Measurements from ENCODE around the gene FBXO31.

Gene FBXO31

GRCh38 chr16:87383505-87384161 lies at the start of gene FBXO31:
Gene FBXO31 (minus strand): TSS chr16:87383776. CDS start chr16:87383744, 32 bp downstream.
- DNase-seq (ENCODE audit: low read depth in 2 of 2): peak; percentile 85 to 91

DNA sequence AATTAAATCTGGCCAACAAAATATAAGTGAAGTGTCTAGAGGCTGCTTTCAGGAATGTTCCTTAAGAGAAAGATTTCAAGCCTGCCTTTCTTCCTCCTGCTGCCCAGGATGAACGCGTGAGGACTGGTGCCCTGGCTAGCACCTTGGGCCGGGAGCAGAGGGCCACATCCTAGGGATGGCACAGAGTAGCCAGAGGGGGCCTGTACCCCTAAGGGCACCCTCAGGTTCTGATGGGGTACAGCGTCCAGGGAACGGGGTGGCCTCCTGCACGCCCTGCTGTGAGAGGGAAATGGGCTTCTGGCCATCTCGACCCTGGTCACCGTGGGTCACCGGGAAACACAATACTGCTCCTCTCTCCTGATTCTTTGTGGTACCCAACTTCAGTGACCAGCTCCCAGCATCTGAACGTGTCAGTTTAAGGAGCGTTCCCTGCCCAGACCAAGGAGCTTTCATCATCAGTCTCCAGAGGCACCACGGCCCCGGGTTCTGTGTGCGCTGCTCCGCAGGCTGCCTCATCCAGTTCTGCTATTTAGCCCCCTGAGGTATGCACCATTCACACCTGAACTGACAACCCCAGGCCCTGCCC lies 48.8 kb upstream of the FBXO31 start:
- no peak for DNase-seq (ENCODE audit: low read depth in 2 of 2)

DNA sequence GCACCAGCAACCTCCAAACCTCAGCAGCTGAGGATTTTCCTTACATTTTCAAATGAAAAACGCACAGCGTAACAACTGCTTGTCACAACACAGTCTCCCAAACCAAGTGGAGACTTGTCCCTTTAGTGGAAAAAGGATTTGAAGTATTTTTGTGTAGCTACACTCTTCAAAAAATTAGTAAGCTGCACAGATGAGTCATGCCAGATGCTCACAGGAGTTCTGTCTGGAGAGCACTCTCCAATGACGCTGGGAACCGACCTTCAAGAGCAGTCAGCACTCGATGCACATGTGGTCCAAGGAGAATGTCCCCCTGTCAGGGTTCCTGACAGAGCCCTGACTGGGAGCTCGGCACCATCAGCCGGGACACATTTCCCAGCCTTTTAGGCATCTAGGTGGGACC lies 48.4 kb upstream of the FBXO31 start:
- no peak for DNase-seq (ENCODE audit: low read depth in 2 of 2)

DNA sequence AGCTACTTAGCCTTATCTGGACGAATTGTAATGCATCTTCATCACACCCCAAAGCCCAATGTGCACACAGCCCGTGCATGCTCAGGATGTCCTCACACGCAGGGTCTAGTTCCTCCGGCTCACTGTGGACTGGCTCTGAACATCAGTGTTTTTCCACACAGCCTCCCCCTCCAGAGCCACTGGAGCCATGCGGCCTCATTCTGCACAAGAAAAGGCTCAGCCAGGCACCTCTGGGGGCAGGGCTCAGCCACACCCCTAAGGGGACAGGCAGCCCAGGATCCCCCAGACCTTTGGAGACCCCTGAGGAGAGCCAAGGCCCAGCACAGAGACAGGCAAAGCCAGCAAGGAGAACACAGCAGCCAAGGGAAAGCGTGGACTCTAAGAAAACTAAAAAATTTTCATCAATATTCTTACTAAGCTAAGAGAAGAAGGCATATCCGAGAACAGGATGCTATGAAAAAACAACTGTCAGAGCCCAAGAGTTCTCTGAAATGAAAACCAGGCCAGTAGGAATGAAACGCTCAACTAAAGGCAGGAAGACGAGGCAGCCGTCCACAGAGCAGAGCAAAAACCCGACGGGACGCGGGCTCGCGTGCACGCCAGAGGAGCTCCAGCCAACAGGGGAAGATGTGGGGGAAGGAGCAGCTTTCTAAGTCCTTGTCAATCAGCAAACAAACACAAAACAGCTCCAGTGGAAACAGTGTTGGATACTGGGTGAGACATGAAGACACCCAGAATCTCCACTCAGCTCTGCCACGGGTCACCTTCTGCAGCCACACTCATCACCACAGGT lies 43.0 kb upstream of the FBXO31 start:
- no peak for DNase-seq (ENCODE audit: low read depth in 2 of 2)

- no peak for DNase-seq (ENCODE audit: low read depth in 2 of 2)
Observed at GRCh38 chr16:87425941-87426340, 42.4 kb upstream of the FBXO31 start.

DNA sequence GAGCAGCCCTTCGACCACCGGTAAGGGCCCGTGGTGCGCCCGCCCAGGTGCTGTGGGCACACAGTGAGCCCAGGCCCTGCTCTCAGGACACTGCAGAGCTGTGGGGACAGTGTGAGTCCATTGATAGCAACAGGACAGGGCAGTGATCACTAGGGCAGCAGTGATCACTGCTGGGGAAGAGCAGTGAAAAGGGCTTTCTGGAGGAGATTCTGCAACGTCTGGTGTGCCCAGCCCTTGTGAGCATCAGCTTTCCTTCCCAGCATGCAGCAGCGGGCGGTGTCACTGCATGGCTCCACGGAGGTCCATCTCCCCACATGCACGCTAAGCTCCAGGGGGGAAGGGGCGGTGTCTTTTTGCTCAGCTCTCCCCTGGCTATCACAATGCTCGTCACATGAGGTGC lies 40.7 kb upstream of the FBXO31 start:
- DNase-seq (ENCODE audit: low read depth in 2 of 2): no peak

DNA sequence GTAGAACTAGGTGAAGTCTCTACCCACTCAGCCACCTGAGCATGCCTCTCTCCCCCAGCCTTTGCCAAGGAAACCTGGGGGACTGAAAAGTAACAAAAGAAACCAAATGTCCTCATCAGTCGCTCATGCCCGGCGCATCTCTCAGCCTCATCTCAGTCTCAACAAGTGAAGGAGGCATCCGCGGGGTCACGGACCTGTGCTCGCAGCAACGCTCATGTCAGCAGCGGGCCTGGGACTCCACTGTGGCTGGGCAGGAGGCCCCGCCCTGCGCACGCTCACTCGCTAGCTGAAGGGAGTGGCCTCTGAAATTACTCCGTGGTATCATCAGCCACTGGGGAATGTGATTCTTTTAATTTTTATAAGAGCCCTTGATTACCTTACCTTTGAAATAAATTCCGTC lies 39.9 kb upstream of the FBXO31 start:
- no peak for DNase-seq (ENCODE audit: low read depth in 2 of 2)

GRCh38 chr16:87422106-87422505 lies 38.5 kb upstream of the FBXO31 start:
- DNase-seq (ENCODE audit: low read depth in 2 of 2): no peak

- no peak for DNase-seq (ENCODE audit: low read depth in 2 of 2)
Observed at GRCh38 chr16:87421003-87421912, 37.7 kb upstream of the FBXO31 start.

GRCh38 chr16:87420026-87421002 lies 36.7 kb upstream of the FBXO31 start:
- no peak for DNase-seq (ENCODE audit: low read depth in 2 of 2)

GRCh38 chr16:87418644-87419043 lies 35.1 kb upstream of the FBXO31 start:
- DNase-seq (ENCODE audit: low read depth in 2 of 2): no peak

- DNase-seq (ENCODE audit: low read depth in 2 of 2): no peak
Observed at GRCh38 chr16:87418216-87418615, 34.6 kb upstream of the FBXO31 start.

DNA sequence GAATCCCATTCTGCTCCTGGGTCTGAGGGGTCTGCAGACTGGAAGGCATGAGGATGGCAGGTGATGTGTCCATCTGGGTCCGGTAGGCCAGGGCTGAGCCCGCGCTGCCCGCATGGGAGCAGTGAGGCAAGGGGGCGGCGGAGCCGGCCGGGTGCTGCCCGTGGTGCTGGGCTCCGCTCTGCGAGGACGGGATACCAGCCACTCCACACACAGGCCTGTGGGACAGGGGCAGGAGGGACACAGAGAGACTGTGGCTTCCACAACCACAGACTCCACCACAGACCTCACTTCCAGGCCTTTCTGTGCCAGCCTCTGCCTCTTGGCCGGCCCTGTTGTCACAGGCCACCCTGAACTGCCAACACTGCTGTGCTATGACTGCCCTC lies 33.9 kb upstream of the FBXO31 start:
- no peak for DNase-seq (ENCODE audit: low read depth in 2 of 2)

DNA sequence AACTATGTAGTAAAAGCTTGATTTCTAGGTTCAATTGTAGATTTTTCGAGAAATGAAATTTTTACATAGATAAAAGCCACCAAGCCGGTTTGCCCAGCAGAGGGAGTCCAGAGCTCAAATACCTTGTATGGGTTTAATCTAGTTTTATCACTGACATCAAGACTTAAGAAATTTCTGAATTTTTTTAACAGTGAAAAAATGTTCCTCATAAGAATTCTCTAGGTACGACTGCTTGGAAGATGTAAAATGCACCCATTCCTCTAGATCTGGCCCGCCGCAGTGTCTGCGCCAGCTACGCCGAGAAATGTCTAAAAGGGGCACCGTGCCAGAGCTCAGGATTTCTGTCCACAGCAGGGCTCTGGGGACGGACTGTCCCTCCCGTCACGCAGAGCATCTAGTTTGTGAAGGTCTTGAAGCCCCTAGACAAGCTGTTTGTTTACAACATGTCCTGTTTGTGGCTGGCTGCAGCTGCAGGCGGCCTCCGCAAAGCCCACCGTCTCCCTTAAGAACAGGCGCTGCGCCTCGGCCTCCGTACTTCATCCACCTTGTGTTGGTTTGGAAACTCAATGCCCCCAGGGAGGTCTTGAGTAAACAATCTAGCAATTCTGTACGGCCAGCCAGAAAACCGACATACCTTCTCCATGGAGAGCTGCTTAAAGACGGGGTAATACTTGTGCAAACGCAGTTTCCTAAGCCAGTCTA lies 33.4 kb upstream of the FBXO31 start:
- DNase-seq (ENCODE audit: low read depth in 2 of 2): peak in 1 of 2 donors; percentile 8

GRCh38 chr16:87415441-87415840 lies 31.9 kb upstream of the FBXO31 start:
- no peak for DNase-seq (ENCODE audit: low read depth in 2 of 2)

GRCh38 chr16:87414251-87414680 lies 30.7 kb upstream of the FBXO31 start:
- DNase-seq (ENCODE audit: low read depth in 2 of 2): no peak

GRCh38 chr16:87412996-87413421 lies 29.4 kb upstream of the FBXO31 start:
- no peak for DNase-seq (ENCODE audit: low read depth in 2 of 2)

DNA sequence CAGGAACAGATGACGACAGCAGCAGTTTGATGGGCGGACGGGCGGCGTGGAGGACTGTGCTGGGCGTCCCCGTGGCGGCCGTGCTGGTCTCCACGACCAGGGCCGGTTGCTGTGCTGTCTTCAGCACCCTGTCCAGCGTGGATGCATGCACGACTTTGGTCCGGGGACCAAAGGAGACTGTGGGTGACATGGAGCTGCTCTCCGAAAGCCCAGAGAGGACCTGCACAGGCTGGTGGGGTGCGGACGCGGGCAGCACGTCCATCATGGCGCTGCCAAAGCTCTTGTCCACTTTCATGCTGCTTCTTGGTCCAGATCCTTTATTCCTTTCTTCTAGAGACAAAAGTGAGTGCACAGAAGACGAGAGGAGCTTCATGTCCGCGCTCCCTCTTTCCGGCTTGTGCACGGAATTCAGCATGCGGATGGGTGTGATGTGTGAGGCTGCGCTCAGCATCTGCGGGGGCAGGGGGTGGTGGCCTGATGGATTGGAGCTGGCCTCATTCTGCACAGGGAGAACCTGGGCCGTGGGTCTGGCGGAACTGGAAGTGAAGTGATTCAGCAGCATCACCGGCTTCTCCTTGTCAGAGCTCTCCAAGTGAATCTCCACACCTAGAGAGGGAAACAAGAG lies 28.9 kb upstream of the FBXO31 start:
- DNase-seq (ENCODE audit: low read depth in 2 of 2): no peak

Measured in stimulated activated CD8-positive, alpha-beta memory T cell treated with anti-CD3 and anti-CD28 coated beads, Interleukin-7, amount 100 ng/mL, for 1 hour (primary cell).